Measurements from ENCODE around the gene KIF26B.
"Not testable (repeated sequence)": the region's sequence is repeated elsewhere in the genome, so short reads cannot be mapped to it uniquely, and the experiment has no call there.

KIF26B gene

DNA sequence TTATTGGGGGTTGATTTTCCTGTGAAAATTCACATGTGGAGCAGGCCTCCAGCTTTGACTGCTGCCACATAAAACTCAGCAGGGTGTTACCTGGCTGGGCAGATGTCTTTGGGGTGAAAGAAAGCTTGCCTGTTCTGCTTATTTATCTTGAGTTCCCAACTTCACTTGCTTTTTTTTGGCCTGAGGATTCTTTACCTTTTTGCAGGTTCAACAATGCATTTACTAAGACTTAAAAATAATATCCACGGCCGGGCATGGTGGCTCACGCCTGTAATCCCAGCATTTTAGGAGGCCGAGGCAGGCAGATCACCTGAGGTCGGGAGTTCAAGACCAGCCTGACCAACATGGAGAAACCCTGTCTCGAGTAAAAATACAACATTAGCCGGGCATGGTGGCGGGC lies 509.1 kb downstream of the KIF26B start:
- Histone ChIP-seq H3K4me3 (ENCODE audit: low read length) (no peak overlapping the region), H3K9ac (ENCODE audit: low read length) (no peak overlapping the region), H3K36me3 (ENCODE audit: control insufficient read depth, insufficient read depth, low read length) (no peaks in the 10 kb centered on the region), H3K4me1 (ENCODE audit: control insufficient read depth, insufficient read depth, low read length) (no peaks in the 10 kb centered on the region), H3K27me3 (ENCODE audit: control insufficient read depth, insufficient read depth, low read length) (no peaks in the 10 kb centered on the region), H3K27ac (ENCODE audit: low read depth, low read length) (no peak overlapping the region)

DNA sequence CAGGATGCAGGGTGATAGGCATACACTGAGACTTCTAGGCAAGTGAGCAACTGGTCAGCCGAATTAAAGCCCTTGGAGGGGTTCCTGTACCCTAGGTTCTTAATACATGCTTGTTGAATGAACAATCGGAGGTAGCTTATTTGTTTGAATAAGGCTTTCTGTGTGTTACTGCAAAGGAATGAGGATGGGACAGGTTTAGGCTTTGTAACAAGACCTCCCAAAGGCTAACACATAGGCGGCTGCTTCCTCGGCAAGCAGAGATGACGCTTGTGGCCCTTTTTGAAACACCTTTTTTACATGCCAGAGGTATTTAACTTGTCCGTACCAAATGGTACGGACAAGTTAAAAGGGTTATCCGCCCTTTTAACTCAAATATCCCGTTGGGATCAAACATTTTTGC lies 511.6 kb downstream of the KIF26B start:
- no peak overlapping the region for H3K9ac ChIP-seq (ENCODE audit: low read length)

DNA sequence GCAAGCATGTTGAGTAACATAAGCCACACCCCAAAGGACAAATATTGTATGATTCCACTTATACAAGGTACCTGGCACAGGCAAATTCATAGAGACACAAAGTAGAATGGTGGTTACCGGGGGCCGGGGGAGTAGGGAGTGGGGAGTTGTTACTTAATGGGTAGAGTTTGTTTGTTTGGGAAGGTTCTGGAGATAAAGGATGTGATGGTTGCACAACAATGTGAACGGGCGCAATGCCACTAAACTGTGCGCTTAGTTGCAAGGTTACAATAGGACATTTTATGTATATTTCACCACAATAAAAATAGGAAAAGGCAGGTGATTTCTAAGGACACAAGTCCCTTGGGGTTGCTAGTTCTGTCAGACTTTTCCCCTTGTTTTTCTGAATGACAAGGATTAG lies 516.6 kb downstream of the KIF26B start:
- Histone ChIP-seq H3K4me3 (ENCODE audit: low read length) (no peak overlapping the region), H3K4me1 (ENCODE audit: control insufficient read depth, insufficient read depth, low read length) (no peaks in the 10 kb centered on the region), H3K36me3 (ENCODE audit: control insufficient read depth, insufficient read depth, low read length) (no peaks in the 10 kb centered on the region), H3K9ac (ENCODE audit: low read length) (no peak overlapping the region), H3K27ac (ENCODE audit: low read depth, low read length) (no peak overlapping the region), H3K27me3 (ENCODE audit: control insufficient read depth, insufficient read depth, low read length) (no peaks in the 10 kb centered on the region)

More for the DNA sequence above, 511.6 kb downstream of the KIF26B start:
- Histone ChIP-seq H3K36me3 (ENCODE audit: control insufficient read depth, insufficient read depth, low read length) (no peaks in the 10 kb centered on the region), H3K4me1 (ENCODE audit: control insufficient read depth, insufficient read depth, low read length) (no peaks in the 10 kb centered on the region), H3K27me3 (ENCODE audit: control insufficient read depth, insufficient read depth, low read length) (no peaks in the 10 kb centered on the region), H3K27ac (ENCODE audit: low read depth, low read length) (no peak overlapping the region), H3K4me3 (ENCODE audit: low read length) (no peak overlapping the region)

DNA sequence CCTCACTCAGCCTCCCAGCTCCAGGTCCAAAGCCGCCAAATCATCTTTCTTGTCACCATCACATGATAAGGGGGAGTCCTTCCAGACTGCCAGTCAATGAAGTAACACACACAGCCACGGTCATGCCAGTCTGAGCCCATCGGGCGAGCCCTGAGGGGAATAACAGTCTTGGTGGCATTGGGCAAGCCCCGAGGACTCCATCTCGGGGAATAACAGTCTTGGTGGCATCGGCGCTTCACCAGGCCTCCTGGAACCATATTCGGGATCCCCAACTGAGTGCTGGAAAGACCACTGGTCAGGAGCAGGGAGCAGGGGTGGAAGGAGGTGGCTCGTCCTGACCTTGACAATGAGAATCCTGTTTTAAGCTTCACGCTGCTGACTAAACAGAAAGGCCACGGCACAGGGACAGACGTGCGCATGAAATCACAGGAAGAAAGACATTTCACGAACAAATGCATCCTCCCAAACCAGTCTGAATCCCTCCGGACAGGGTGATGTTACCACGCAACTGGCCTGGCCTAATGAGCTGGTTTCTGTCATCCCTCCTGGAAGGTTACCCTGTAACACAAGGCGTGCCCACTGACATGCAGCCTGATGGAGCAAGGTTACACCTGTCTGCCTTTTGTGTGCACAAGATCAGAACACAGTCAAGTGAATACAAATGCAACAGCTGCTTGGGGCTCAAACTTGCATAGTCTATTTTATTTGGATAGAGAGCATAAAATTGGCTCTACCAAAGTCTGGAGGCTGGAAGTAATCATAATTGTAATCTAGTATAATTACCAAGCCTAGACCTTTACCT lies 517.4 kb downstream of the KIF26B start:
- Histone ChIP-seq H3K4me3 (ENCODE audit: low read length) (no peak overlapping the region), H3K27me3 (ENCODE audit: control insufficient read depth, insufficient read depth, low read length) (no peaks in the 10 kb centered on the region), H3K4me1 (ENCODE audit: control insufficient read depth, insufficient read depth, low read length) (no peaks in the 10 kb centered on the region), H3K27ac (ENCODE audit: low read depth, low read length) (no peak overlapping the region), H3K9ac (ENCODE audit: low read length) (no peak overlapping the region), H3K36me3 (ENCODE audit: control insufficient read depth, insufficient read depth, low read length) (no peaks in the 10 kb centered on the region)

DNA sequence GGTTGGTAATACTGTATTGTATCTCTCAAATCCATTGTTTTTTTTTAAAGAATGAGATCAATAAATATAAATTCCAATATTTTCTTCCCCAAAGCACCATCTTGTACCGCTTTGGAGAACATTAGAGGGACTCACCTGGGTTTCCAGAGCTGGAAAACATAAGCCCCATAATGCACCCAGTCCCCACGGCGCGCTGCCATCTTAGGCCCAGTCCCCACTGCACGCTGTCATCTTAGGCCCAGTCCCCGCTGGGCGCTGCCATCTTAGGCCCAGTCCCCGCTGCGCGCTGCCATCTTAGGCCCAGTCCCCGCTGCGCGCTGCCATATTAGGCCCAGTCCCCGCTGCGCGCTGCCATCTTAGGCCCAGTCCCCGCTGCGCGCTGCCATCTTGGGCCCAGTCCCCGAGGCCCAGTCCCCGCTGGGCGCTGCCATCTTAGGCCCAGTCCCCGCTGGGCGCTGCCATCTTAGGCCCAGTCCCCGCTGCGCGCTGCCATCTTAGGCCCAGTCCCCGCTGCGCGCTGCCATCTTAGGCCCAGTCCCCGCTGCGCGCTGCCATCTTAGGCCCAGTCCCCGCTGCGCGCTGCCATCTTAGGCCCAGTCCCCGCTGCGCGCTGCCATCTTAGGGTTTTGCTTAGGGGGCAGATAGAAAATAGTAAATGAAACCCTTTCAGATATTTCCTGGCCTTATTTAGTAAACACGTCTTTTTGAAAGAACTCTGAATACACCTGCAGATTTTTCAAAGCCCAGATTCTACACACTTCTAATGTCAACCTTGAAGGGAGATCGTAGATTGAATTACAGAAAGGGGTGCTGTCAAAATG lies 518.3 kb downstream of the KIF26B start:
- H3K9ac ChIP-seq (ENCODE audit: low read length); H3K4me1 ChIP-seq (ENCODE audit: control insufficient read depth, insufficient read depth, low read length); H3K27ac ChIP-seq (ENCODE audit: low read depth, low read length); H3K36me3 ChIP-seq (ENCODE audit: control insufficient read depth, insufficient read depth, low read length); H3K27me3 ChIP-seq (ENCODE audit: control insufficient read depth, insufficient read depth, low read length); H3K4me3 ChIP-seq (ENCODE audit: low read length): not testable (repeated sequence)

DNA sequence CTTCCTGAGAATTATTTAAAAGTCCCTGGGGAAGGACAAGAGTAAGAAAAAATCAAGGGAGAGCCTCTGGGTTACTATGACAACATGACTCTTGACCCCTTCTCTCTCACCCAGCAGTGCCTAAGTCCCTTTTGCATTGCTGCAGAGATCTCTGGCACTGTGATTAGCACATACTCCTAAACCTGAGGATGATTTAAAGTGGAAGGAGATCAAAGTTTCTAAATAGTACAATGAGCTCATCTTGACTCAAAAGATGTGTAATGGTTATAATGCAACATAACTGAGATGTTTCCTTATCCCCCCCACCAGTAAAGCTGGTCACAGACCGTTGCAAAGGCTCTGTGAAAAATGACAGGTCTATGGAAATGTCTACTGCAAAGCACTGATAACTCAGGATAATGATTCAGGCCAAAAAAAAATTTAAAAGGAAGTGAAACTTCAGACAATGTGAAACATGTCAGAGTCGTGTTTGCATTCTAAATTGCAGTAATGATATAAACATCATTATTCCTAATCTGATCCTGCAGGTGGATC lies 519.2 kb downstream of the KIF26B start:
- H3K27me3 ChIP-seq (ENCODE audit: control insufficient read depth, insufficient read depth, low read length), result no peaks in the 10 kb centered on the region
- no peaks in the 10 kb centered on the region for H3K36me3 ChIP-seq (ENCODE audit: control insufficient read depth, insufficient read depth, low read length)
- H3K4me1 ChIP-seq (ENCODE audit: control insufficient read depth, insufficient read depth, low read length), result no peaks in the 10 kb centered on the region
- no peak overlapping the region for H3K9ac ChIP-seq (ENCODE audit: low read length)
- no peak overlapping the region for H3K4me3 ChIP-seq (ENCODE audit: low read length)
- H3K27ac ChIP-seq (ENCODE audit: low read depth, low read length), result no peak overlapping the region

DNA sequence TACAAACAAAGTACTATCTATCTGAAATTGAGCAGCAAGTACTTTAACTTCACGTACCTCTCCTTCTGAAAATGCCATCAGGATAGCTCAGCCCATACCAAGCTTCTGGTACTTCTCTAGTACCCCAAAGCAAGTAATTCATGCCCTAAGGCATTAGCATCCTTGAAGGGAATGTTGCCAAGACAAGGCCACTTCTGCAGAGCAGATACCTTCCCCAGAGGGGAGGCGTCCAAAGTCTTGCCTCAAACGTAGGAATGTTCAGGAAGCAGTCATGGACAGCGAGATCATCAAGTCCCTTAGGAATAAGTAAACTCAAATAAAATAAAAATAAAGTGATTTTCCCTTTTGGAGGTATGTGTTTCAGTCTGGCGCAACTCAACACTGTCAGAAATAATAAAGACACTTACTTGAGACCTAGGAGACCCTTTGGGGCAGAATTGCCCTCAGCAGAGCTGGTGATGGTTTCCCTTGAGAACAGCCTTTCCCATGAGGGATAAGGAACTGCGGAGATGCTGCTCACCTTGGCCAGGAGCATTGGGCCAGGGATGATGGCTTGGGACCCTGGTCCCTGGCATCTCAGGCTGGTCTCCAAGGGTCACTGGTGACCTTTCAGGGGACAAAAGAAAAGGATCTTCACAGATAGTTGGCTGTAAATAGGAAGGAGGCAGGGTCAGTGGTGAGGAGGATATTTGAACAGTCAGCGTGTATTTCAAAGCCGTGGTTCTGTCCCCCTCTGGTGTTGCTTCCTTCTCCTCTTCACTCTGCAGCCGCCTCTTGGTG lies 522.9 kb downstream of the KIF26B start:
- Histone ChIP-seq H3K4me1 (ENCODE audit: control insufficient read depth, insufficient read depth, low read length) (no peaks in the 10 kb centered on the region), H3K4me3 (ENCODE audit: low read length) (no peak overlapping the region), H3K27ac (ENCODE audit: low read depth, low read length) (no peak overlapping the region), H3K36me3 (ENCODE audit: control insufficient read depth, insufficient read depth, low read length) (no peaks in the 10 kb centered on the region), H3K27me3 (ENCODE audit: control insufficient read depth, insufficient read depth, low read length) (no peaks in the 10 kb centered on the region), H3K9ac (ENCODE audit: low read length) (no peak overlapping the region)

DNA sequence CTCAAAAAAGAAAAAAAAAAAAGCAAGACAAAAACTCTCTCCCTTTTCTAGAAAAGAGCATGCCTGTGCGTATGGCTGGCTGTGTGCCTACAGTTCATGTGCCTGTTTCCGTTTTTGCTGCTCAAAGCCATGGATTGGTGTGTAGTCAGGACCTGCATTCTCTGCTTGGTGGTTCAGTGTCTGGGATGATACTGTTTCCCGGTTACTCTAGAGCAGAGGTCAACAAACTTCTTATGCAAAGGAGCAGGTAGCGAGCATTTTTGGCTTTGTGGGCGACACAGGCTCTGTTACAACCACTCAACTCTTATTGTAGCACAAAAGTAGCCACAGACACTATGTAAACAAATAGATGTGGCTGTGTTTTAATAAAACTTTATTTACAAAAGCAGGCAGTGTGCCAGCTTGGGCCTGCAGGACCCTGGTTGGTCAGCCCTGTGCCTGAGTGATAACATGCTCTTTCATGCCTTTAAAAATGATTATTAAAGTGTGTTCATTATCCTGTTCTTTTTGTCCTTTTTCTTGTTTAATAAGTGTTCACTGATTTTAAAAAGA lies 524.2 kb downstream of the KIF26B start:
- H3K4me1 ChIP-seq (ENCODE audit: control insufficient read depth, insufficient read depth, low read length), result peaks cover 2% of the 10 kb centered on the region
- H3K4me3 ChIP-seq (ENCODE audit: low read length), result no peak overlapping the region
- H3K27ac ChIP-seq (ENCODE audit: low read depth, low read length), result no peak overlapping the region
- H3K27me3 ChIP-seq (ENCODE audit: control insufficient read depth, insufficient read depth, low read length), result no peaks in the 10 kb centered on the region
- H3K9ac ChIP-seq (ENCODE audit: low read length), result no peak overlapping the region
- no peaks in the 10 kb centered on the region for H3K36me3 ChIP-seq (ENCODE audit: control insufficient read depth, insufficient read depth, low read length)

DNA sequence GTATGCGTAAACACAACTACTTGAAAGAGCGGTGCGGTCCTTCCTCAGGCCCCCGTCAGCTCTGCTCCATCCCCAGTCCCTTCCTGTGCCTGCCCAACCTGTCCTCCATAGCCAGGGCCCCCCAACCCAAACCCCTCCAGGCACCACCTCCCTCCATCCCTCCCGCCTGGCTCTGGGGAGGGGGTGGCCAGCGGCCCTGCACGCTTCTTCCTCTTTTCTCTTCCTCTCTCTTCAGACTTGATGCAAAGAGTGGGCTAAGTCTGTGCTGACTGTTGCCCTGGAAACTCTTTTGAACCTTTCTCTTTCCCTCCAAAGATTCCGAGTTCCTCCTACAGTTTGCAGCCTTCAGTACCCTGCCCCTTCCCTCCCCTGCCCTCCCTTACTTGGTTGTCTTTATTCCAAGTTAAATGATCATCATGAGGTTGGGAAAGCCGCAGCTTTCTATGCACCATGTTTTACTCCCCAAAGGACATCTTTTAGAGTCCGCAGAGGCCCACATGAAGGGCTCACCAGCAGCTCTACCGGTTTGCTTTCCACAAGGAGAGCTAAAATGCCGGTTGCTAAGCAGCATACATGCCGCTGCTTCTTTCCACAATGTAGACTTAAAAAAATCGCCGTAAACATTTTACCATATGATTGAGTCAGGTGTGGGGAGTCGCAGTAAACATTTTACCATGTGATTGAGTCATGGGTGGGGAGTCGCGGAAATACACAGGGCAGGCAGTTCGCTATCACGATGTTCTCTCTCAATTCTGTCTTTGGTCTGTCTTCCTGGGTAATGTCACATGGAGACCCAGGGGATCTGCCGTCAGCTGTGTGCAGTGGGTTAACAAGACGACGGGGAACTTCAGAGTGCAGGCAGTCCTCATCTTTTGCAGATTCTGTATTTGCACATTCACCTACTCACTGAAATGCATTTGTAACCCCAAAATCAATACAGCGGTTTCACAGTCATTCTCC lies 525.3 kb downstream of the KIF26B start:
- Histone ChIP-seq H3K4me3 (ENCODE audit: low read length) (no peak overlapping the region), H3K27me3 (ENCODE audit: control insufficient read depth, insufficient read depth, low read length) (no peaks in the 10 kb centered on the region), H3K36me3 (ENCODE audit: control insufficient read depth, insufficient read depth, low read length) (no peaks in the 10 kb centered on the region), H3K4me1 (ENCODE audit: control insufficient read depth, insufficient read depth, low read length) (peaks cover 2% of the 10 kb centered on the region), H3K9ac (ENCODE audit: low read length) (no peak overlapping the region), H3K27ac (ENCODE audit: low read depth, low read length) (no peak overlapping the region)

DNA sequence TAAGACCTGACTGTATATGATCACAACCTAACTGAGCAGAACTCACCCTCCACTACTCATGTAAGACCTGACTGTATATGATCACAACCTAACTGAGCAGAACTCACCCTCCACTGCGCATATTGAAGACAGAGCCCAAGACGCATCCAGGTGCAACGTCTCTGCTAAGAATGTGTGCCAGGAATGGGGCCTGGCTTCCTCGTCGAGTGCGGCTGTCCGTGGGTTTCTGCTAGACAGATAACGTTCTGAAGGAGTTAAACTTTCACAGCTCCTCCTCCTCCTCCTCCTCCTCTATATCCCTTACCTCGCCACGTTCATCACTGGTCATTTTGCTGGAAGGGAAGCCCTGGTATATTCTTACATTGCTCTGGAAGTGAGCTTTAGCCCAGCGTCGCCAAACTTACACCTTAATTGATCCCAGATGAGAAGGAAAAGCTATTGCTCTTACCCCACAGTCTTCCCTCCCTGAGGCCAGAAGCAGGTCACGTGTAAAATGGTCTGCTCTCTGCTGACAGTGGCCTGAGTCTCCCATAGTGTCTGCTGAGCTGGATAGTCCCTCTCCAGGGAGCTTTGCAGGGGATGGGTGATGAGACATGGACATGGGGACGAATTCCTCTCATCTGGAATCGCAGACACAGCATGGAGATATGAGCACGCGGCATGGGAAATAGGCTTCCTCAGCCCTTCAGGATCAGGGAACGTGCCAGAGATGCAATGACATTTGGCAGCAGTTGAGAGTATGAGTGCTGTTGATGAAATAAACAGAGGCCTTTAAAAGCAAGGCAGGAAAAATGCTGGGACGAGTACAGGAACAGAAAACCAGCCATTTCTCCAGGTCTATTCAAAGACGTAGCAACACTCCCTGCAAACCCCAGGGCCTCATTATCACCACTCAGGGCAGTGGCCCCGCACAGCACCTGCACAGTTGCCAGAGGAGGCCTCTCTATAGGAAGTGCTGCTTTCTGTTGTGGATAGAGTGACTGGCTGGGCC lies 528.1 kb downstream of the KIF26B start:
- Histone ChIP-seq H3K4me1 (ENCODE audit: control insufficient read depth, insufficient read depth, low read length) (peaks cover 2% of the 10 kb centered on the region), H3K36me3 (ENCODE audit: control insufficient read depth, insufficient read depth, low read length) (no peaks in the 10 kb centered on the region), H3K27ac (ENCODE audit: low read depth, low read length) (no peak overlapping the region), H3K4me3 (ENCODE audit: low read length) (no peak overlapping the region), H3K27me3 (ENCODE audit: control insufficient read depth, insufficient read depth, low read length) (no peaks in the 10 kb centered on the region), H3K9ac (ENCODE audit: low read length) (no peak overlapping the region)
